GM12864 (cell line): ENCODE data around the gene TSEN54.

Experiments
- DNase-seq: peaks from one replicate; pipeline ENCODE4 v3.0.0-alpha.2; 2011; ENCODE audit warnings: low read depth
- H3K4me3 ChIP-seq: 2 replicates; pipeline ENCODE4 v1.5.1; 2011; ENCODE audit warnings: mild to moderate bottlenecking, low read depth, low read length, control low read depth
- TF ChIP-seq, protein P1 (sequence below): IDR thresholded peaks from 2 replicates; pipeline ENCODE4 v1.5.1; 2011; ENCODE audit warnings: low read depth, mild to moderate bottlenecking, moderate library complexity, low read length, control low read depth, inconsistent platforms; ENCODE audit errors: missing control alignments

The TSEN54 gene

DNA sequence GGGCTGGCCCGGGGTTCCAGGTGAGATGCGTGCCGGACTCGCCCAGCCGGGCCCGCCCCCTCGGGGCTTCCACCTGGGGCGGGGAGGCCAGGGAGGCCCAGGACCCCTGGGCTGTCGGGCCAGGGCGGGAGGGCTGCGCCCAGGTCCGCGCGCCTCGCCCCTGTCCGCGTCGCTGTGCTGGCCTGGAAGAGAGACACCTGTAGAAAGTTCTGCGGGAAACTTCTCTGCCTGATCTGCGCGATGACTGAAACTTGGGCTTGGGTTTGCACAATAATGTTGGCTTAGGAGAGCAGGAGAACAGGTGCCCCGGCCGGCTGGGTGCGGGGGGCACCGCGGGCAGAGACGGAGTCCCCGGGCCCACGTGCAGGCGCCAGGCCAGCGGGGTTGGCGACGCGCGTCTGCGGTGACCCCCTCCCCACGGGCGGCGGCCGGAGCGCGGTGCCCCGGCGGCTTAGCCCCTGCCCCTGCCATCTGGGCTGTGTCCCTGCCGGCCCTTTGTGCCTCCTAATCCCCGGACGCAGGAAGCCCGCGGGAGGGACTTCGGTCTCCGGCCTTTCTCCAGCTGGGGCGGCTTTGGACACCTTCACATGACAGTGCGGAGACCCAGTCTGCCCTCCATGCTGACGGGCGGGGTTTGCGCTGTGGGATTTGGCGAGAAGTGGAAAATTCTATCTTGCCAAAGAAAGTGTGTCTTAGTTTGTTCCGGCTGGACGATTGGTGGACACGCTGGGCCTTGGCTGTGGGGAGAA lies 9.7 kb downstream of the TSEN54 start:
- peak overlapping the region; percentile 59 for H3K4me3 ChIP-seq
- no peak for DNase-seq
- TF ChIP-seq, protein P1, sequence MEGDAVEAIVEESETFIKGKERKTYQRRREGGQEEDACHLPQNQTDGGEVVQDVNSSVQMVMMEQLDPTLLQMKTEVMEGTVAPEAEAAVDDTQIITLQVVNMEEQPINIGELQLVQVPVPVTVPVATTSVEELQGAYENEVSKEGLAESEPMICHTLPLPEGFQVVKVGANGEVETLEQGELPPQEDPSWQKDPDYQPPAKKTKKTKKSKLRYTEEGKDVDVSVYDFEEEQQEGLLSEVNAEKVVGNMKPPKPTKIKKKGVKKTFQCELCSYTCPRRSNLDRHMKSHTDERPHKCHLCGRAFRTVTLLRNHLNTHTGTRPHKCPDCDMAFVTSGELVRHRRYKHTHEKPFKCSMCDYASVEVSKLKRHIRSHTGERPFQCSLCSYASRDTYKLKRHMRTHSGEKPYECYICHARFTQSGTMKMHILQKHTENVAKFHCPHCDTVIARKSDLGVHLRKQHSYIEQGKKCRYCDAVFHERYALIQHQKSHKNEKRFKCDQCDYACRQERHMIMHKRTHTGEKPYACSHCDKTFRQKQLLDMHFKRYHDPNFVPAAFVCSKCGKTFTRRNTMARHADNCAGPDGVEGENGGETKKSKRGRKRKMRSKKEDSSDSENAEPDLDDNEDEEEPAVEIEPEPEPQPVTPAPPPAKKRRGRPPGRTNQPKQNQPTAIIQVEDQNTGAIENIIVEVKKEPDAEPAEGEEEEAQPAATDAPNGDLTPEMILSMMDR = no peak

DNA sequence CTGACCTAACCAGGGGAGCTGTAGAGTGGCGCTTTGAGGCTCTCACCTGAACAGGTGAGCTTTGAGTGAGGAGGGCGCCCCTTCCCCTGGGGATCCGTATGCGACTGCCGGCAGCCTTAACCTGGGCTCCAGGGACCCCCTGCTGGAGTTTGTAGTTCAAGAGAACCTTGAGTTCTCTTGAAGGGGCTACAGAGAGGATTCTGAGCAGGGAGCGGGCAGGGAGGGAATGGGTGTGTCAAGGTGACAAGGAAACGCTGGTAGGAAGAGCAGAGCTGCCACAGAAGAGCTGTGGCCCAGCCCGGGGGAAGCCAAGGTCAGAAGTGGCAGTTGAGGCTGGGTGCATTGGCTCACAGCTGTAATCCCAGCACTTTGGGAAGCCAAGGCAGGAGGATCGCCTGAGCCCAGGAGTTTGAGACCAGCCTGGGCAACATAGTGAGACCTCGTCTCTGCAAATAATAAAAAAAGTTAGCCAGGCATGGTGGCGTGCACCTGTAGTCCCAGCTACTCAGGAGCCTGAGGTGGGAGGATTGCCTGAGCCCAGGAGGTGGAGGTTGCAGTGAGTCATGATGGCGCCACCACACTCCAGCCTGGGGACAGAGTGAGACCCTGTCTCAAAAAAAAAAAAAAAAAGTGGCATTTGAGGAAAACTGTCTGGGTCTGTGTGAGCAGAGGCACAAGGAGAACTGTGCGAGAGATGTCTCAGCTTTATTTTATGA lies 10.4 kb downstream of the TSEN54 start:
- H3K4me3 ChIP-seq = no peak overlapping the region
- DNase-seq = no peak
- TF ChIP-seq, protein P1 = no peak

DNA sequence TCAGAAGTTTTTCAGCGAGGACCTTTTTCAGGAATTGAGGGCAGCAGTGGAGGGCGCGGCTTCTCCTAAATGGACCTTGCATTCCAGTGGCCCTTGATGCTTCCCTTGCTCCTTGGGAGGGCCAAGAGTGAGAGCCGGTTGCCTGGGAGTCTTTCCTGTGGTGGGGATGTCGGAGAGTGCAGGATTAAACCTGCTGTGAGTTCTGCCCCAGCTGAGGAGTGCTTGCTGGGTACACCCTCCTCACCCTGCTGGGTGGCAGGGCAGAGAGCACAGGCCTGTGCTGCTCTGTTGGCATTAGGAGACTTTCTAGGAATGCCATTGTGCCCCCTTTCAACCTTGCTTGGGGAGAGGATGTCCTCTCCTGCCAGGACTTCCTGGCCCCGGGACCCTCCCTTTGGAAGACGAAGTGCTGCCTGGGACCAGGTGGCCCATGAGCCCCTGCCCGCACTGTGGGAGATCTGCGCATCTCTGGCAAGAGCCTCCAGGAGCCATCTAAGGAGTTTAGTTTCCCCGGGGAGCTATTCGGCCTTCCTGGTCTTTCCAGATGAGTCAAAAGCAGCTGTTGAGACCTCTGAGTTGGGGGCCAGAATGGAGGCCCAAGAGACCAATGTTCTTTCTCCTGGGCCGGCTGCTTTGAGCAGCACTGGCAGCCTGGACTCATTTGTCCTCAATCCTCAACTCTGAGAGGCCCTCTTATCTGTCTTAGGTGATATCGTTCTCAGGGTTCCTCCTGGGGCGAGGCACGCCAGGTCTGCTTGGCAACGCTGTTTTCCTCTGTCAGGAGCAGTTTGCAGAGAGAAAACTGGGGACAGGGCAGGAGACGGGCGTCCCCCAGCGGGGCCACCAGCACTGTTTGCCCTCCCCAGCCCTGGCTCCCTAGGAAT lies 14.8 kb downstream of the TSEN54 start:
- TF ChIP-seq, protein P1 = no peak
- DNase-seq = no peak
- no peak overlapping the region for H3K4me3 ChIP-seq

DNA sequence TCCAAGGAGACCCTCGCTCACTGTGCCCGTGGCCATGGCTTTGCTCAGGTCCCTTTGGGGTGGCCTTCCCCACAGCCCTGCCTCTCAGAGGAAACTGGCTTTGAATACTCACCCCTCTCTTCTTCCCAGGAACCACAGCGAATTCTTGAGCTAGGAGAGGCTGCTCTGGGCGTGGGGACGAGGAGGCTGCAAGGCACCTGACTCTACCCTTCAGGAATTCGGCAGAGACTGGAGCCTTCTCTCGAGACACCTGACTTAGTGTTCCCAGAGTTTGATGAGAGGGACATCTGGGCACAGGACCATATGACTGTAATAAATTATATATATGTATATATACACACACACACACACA lies 15.4 kb downstream of the TSEN54 start:
- no peak overlapping the region for H3K4me3 ChIP-seq
- DNase-seq = no peak
- TF ChIP-seq, protein P1 = no peak

DNA sequence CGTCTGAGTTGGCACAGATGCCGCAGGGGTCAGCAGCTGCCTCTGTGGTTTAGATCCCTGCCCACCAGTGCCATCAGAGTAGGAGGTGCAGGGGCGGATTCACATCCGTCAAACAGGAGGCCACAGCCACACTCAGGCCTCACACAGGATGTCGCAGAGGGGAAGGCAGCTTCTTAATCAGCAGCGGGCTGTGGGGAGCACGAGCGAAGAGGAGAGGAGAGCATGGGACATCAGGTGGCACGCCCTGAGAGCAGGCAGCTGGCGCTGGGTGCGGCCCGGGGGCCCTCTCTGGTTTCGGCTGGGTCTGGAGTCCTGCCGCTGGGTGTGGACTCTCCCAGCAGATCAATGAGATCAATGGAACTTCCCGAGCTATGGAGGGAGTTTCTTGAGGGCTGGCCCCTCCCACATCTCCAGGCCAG lies 18.8 kb downstream of the TSEN54 start:
- H3K4me3 ChIP-seq = no peak overlapping the region
- DNase-seq = no peak
- TF ChIP-seq, protein P1 = no peak

DNA sequence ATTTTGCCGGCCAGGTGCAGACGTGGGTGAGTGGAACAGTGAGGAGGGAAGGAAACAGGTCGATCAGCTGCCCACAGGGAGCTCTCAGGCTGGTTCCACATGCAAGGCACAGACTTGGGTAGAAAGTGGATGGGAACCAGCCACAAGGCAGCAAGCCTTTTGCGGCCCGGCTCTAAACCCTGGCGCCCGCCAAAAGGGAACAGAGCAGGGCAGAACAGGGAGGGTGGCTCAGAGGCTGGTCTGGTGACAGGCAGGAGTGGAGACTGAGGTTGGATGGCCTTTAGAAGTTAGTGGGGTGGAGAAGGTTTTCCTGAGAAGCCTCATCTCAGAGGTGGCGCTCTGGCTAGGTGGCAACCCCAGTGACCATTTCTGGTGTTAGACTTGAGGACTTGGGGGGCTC lies 19.5 kb downstream of the TSEN54 start:
- H3K4me3 ChIP-seq = no peak overlapping the region
- no peak for DNase-seq
- TF ChIP-seq, protein P1 = no peak
